Fibroblast of skin of scalp (primary cell): ENCODE measurements around the gene EFCAB3. TPM values are rescaled to one million over a fixed set of nuclear protein-coding genes. Genes with fewer than 3 reads are reported as not detected.
A peak's percentile ranks its signal among the peaks of the same experiment; 100 is the strongest.
"Not testable (repeated sequence)": the region's sequence is repeated elsewhere in the genome, so short reads cannot be mapped to it uniquely, and the experiment has no call there.

Experiments used
- DNase-seq: peaks from one replicate; pipeline ENCODE4 v3.0.0-alpha.2; 2013
- polyA plus RNA-seq, 2 experiments: library from polyadenylated mRNA; unstranded; fragments of 120-200 nt; gene quantifications; one replicate each; pipeline ENCODE4 v1.2.1, GENCODE V29; 2013; ENCODE audit not compliant: insufficient read length in 2 of 2

EFCAB3 gene
- not detected for polyA plus RNA-seq (2013, experiment 1 of 2; ENCODE audit: insufficient read length)
- not detected for polyA plus RNA-seq (2013, experiment 2 of 2; ENCODE audit: insufficient read length)

DNA sequence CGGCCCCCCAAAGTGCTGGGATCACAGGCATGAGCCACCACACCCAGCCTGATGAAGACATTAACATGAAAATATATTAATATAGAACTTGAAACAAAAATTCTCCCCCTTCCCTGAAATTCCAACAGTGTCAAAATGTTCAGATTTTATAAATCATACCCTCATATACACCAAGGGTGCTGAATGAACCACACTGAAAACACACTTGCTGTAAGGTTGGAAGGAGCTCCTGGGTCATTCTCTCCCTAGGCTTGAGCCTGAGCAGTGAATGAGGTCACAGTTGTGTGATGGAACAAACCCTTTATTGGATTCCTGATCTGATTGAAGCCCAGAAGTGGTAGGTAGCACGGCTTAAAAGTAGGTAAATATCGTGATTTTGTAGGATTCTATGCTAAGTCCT, at the start of gene EFCAB3:
Gene EFCAB3 (plus strand): TSS at position 301 of the 400 bp plus-strand sequence. CDS start 2,427 bp downstream, outside the sequence.
- no peak for DNase-seq

DNA sequence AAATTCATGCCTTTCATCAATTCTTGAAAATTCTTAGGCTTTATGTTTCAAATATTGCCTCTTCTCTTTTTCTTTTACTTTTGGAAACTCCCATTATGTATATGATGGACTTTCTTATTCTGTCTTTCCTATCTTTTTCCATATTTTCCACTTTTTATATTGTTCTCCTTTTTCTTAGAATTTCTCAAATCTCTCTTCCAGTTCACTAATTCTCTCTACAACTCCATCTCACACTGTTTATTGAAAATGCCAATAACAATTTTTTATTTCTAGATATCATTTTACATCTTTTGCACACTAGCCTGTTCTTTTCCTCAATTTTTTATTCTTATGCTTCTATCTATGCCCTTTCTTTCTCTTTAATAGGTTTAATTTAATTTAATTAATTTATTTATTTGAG, 43.8 kb upstream of the EFCAB3 start:
- DNase-seq: no peak

DNA sequence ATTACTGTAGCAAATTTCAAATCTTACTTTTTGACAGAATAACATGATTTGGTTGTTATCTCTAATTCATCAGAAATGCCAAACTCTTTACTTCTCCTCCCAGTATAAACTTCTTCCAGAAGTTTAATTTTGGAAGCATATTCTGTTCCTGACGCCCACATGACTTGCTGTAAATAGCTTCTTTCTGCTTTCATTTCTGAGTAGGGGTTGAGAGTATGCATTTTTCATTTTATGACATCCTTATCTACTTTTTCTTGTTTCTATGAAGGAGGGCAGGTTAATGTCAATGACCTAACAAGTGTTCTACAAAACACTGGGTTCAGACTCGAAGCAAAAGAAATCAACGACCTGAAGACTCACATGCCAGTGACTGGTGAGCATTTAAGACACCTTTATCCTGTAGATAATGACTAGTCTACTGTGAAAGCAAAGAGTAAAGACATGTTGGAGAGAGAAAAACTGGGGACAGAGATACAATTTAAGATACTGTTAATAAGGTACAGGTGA, 36.5 kb upstream of the EFCAB3 start:
- no peak for DNase-seq

DNA sequence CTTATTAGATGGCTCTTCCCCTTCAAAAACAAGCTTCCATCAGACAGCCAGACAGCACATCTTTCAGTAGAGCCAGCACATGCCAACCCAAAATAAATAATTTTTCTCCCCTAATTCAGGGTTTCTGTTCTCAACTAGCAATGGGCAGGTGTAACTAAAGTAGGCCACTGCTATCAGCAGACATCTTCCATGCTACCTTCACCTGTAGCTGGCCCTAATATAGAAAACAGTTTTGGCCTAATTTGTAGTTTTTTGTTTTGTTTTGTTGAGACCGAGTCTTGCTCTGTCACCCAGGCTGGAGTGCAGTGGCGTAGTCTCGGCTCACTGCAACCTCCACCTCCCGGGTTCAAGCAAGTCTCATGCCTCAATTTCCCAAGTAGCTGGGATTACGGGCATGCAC, 29.2 kb upstream of the EFCAB3 start:
- DNase-seq: no peak

DNA sequence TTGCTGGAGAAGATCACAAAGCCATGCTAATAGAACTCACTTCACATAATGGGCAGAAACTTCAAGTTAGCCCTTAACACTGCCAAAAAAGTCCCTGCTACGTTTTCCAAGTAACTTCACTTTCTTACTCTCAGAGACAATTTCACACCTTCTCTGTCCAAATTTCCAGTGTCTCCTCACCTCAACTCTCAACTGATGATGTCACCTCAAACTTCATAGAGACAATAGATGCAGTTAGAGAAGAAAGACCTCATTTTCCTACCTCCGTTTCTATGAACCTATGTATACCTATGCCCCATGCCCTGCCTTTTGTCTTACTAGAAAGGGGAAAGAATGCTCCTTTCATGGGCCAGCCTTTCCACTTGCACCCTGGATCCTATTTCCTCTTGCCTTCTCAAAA, 14.2 kb upstream of the EFCAB3 start:
- no peak for DNase-seq

DNA sequence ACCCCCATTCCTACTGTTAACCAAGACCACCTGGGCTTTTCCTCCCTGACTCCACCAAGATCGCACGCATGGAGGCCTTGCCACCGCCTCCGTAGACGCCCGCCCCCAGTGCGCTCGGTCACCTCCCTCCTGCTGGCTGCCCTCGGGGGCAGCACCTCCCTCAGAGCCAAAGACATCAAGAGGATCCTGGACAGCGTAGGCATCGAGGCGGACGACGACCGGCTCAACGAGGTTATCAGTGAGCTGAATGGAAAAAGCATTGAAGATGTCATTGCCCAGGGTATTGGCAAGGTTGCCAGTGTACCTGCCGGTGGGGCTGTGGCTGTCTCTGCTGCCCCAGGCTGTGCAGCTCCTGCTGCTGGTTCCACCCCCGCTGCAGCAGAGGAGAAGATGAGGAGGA, 1.2 kb downstream of the EFCAB3 start:
- no peak for DNase-seq

DNA sequence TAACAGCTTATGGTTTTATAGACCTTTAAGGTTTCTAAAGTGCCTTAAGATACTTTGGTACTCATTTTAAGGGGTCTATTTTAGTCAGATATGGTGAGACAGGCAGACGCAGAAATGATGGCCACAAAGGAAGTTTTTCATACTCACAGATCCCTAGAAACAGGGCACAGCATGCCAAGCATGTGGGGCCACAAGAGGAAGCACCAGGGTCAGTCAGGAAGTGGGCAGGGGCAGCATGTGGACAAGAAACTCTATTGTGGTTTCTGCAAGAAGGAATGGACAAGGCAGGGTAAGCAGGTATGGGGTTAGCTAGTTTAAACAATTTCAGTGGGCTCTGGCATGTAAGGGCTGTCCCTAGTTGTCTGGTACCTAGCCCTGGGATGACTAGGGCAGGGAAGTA, 8.5 kb downstream of the EFCAB3 start:
- DNase-seq: no peak

DNA sequence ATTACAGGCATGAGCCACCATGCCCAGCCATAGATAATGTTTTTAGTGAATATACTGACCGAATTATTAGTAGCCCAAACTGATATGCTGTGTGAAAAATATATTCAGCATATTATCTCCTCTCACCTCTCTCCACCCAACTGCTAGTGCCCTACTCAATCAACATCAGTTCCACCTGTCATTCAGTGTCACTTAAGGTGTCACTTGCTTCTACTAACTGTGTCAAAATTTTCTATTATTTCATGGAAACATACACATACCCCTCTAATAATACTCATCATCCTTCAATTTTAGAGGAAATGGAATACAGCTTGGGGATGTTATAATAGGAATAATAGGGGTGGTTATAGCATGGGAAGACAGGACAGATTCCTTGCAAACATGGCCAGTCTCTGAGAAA, 12.6 kb downstream of the EFCAB3 start:
- no peak for DNase-seq

DNA sequence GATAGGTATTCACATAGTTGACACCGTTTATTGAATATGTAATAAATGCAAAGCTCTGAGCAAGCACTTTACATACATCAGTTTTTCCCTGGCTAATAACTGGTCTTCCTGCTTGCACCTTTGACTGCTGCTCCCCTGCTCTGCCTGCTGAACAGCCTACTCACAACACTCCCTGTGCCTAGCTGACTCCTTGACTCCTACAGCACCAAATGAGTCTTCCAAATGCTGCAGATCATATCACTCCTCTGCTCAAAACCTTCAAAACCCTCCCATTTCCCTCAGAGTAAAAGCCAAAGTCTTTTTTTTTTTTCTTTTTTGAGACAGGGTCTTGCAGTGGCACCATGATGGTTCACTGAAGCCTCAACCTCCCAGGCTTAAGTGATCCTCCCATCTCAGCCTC, 18.5 kb downstream of the EFCAB3 start:
- DNase-seq: no peak

DNA sequence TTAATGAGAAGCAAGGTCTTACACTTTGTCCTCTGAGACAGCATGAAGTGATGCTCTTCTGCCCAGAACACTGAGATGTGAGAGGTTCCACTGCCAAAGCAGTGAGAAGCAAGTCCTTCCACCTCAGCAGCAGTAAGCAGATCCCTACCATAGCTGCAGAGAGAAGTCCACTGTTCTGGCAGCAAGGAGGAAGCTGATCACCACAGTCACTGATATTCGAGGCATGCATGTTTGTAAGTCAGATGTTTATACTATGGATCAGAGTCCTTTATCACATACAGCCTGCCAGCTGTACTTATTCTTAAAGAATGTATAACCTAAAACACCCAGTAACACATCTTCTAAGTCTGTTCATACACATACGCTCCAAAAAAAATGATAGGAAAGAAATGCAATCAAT, 25.1 kb downstream of the EFCAB3 start:
- no peak for DNase-seq

DNA sequence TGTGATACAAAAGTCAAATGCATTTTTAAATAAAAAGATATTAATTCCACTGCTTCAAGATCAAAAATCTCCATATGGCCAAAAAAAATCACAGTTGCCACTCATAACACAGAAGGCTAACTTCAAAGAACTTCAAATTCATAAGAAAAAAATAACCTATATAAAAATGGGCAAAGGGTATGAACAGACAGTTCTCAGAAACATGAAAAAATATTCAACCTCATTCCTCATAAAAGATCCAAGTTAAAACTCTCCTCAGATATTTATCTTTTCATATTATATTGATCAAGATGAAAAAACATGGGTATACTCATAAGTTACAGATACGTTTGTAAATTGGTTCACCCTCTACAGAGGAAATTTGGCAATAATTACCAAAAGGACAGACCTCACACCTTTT, 32.7 kb downstream of the EFCAB3 start:
- DNase-seq: not testable (repeated sequence)

DNA sequence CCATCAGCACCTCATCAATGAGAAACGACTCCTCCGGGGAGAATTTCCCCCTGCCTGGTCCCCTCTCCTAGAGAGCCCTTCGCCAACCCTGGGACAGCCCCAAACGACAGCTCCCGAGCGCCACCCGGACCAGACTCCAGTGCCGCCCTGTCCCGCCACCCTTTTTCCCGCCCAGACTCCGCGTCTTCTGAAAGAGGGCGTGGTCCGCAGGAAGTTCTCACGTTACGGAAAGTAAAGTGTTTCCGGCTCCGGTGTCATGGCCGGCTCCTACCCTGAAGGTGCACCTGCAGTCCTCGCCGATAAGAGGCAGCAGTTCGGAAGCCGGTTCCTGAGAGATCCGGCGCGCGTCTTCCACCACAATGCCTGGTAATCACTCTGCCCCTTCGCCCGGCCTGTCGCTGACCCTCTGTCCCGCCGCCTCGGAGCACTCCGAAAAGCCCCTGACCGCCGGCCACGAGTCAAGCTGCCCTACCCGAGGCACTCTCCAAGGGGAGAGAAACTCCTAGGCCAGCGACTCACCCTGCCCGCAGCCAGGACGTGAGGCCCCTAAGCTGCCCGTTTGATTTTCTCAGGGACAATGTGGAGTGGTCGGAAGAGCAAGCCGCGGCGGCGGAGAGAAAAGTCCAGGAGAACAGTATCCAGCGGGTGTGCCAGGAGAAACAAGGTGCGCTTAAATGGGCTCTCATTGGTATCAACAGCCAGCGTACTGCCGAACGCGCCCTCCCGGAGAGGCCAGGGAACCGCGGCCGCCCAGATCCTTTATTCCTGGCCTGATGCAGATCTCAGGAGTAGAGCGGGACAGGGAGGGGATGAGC, 43.5 kb downstream of the EFCAB3 start, which contains the start of gene METTL2A:
Gene METTL2A (plus strand): TSS at position 251 of the 815 bp plus-strand sequence. CDS start 6 bp downstream, at position 257.
- DNase-seq: peak; percentile 84

DNA sequence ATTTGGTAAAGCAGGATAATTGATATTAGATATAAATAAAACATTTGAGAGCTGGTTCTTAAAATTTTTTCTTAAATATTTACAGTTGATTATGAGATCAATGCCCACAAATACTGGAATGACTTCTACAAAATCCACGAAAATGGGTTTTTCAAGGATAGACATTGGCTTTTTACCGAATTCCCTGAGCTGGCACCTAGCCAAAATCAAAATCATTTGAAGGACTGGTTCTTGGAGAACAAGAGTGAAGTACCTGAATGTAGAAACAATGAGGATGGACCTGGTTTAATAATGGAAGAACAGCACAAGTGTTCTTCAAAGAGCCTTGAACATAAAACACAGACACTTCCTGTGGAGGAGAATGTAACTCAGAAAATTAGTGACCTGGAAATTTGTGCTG, 45.9 kb downstream of the EFCAB3 start:
- not testable (repeated sequence) for DNase-seq

DNA sequence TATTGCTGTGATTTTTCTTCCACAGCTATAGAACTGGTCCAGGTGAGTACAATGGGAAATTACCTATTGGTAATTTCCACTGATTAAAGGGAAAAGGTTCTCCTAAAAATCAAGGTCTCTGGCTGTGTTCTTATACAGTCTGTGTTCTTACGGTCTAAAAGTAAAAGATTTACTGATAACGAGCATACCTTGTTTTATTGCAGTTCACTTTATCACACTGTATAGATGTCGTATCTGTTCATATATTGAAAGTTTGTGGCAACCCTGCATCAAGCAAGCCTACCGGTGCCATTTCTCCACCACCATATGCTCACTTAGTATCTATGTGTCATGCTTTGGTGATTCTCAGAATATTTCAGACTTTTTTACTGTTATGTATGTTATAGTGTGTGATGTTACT, 54.9 kb downstream of the EFCAB3 start:
- DNase-seq: not testable (repeated sequence)

DNA sequence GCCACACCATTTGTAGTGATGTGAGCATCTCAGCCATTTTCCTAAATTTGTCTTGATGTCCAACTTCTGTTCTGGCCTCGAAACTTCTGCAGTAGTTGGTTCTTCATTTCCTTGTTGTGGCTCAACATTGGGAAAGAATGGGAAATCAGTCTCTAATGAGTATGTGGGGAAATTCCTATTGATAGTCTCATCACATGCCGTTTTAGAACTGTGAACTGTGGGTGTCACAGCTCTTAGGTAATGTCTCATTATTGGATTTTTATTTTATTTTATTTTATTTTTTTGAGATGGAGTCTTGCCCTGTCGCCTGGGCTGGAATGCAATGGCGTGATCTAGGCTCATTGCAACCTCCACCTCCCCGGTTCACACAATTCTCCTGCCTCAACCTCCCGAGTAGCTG, 60.8 kb downstream of the EFCAB3 start:
- DNase-seq: not testable (repeated sequence)

DNA sequence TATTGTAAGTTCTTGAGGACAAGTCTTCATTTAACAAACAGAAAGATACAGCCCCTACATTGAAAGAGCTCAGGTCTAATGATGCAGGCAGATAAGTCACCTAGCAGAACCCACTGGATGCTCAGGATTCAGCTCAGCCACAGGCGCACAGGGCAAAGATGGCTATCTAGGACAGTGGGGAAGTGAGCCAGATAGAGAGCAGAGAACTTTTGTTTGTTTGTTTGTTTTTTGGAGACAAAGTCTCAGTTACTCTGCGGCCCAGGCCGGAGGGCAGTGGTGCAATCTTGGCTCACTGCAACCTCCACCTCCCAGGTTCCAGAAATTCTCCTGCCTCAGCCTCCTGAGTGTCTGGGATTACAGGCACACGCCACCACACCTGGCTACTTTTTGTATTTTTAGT, 63.7 kb downstream of the EFCAB3 start:
- no peak for DNase-seq

DNA sequence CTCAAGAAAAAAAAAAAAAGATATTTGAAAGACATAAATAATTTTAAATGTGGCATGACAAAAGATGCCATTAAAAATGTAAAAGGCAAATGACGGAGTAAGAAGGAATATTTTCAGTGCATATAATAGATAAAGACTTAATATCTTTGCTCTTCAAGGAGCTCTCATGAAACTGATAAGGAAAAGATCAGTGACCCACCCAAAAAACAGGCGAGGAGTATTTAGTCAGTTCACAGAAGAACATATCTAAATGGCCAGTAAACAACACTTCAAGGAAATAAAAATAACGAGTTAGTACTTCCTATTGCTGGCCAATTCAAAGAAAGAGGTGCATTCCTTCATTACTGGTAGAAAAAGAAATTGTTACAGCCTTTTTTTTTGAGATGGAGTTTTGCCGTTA, 65.4 kb downstream of the EFCAB3 start:
- not testable (repeated sequence) for DNase-seq

DNA sequence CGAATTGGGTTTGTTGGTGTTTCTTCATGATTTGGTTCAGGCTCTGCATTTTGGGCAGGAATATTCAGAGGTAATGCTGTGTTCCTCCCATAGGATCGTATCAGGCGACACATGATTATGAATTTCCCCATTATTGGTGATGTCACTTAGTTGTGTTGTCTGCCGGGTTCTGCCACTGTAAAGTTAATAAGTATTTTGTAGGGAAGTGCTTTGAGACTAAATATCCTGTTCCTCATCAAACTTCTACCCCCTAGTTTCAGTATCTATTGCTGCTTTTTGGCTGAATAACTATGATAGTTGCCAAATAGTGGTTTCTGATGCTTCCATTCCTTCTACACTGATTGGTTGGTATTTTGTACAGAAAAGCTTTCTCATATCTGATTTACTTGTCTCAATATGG, 71.8 kb downstream of the EFCAB3 start:
- DNase-seq: not testable (repeated sequence)

DNA sequence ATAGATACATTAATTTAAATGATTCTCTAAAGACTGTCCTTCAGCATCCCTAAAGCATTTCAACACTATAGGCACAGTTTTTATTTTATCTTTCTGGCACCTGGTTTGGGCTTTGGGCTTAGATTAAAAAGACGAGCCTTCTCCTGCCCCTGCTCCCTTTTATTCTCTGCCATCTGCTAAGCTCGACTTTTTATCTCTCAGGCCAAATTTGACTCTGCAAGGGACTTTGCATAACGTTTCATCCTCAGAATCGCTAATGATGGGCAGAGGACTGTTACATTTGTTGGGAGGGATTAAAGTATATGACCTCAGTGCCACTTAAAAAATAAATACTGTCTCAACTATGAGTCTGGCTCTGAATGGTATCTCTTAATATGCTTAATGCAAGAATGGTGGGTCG, 72.7 kb downstream of the EFCAB3 start:
- not testable (repeated sequence) for DNase-seq

DNA sequence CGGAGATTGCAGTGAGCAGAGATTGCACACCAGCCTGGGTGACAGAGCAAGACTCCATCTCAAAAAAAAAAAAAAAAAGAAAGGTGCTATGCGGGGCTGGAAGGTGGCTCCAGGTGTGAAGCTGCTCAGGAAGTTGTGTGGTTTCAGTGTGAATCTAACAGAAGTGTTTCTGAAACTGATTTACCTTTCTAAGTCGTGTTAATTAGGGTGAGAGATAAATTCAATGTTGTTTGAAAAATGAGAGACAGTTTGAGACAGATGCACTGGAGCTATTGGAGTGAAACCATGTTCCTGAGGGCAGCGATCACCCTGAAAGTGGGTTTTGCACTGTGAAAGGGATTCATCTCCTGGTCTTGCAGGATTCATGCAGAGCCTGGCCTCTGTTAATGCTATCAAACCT, 73.3 kb downstream of the EFCAB3 start:
- not testable (repeated sequence) for DNase-seq

DNA sequence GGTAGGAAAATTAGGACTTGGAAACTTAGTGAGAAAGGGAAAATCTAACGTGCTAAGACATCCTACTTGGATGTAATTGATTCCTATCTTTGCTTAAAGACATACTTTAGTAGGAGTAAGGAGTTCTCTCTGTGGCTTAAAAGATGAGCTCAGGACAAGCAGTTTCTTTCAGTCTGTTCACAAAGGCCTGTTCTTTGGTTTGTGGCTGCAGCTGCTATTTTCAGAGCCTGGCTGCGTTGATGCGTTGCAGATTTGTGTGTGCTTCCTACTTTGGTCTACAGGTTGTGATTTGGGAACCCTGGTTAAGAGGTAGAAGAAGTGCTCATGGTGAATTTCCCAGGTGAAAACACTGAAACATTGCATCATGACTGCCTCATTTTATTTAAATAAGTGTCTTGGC, 73.8 kb downstream of the EFCAB3 start:
- not testable (repeated sequence) for DNase-seq

DNA sequence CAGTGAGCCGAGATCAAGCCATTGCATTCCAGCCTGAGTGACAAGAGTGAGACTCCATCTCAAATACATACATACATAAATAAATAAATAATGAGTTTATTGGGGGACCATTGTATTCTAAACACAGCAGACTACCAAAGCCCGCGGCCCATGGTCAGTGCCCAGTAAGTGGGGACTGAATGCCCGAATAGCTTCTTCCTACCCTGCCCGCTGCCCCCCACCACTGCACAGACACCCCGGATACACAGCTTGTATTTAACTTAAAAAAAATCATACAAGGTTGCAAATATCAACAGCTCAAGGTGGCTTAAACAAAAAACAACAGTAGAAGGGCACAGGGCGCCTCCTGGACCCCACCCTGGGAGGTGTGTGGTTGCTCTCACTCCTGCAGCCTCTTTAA, 75.7 kb downstream of the EFCAB3 start:
- DNase-seq: no peak

DNA sequence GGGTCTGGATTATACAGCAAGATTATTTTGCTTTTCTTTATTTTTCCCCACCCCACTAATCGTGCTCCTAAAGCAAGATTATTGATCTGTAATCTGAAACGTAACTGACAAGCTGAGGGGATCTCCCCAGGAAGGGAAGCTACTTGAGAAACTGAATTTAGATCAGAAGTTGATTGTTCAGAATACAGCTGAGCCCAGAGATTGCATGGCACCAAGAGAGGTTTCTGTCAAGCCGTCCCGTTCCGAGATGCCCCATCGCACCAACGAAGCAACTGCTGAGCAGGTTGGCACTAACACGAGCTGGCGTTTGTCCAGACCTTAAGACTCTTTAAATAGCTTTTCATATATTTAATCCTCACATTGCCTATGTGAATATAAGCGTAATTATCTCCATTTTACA, 78.1 kb downstream of the EFCAB3 start:
- DNase-seq: not testable (repeated sequence)

DNA sequence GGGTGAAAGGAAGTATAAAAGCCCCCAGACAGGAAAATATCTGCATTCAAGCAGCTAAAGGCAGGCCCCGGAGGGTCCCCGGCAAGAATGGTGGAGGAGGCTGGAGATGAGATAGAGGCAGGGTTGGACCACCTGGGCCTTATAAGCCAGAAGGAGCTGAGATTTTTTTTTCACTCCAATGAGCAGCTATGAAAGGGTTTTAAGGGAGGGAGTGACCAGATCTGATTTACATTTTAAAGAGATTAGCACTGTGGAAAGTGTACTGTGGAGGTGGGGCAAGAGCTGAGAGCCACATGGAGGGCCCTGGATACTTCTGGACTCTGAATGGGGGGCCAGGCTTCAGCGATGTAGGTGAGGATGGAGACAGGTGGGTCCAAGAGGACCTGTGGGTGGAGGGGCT, 84.1 kb downstream of the EFCAB3 start:
- DNase-seq: not testable (repeated sequence)
